ENCODE data around the gene CFAP221. TPM values are rescaled to one million over a fixed set of nuclear protein-coding genes. Genes with fewer than 3 reads are reported as not detected.

CFAP221 gene
- total RNA-seq, 1 donor, result 0.31 TPM

- Histone ChIP-seq H3K27me3 (ENCODE audit: insufficient read depth, low read length) (peaks cover 23% of the 10 kb centered on the region), H3K4me1 (ENCODE audit: insufficient read depth, low read length) (no peaks in the 10 kb centered on the region), H3K9me3 (ENCODE audit: low read depth, low read length) (no peaks in the 10 kb centered on the region), H3K4me3 (ENCODE audit: low read length) (no peak overlapping the region)
Observed at GRCh38 chr2:119523383-119523951, 20.8 kb upstream of the CFAP221 start.

GRCh38 chr2:119523952-119524694 is 20.1 kb upstream of the CFAP221 start, which contains the start of gene SCTR:
Gene SCTR, minus strand, starts transcription at chr2:119524483. Its CDS starts 257 bp downstream, at chr2:119524226.
- H3K4me1 ChIP-seq (ENCODE audit: insufficient read depth, low read length), result no peaks in the 10 kb centered on the region
- H3K9me3 ChIP-seq (ENCODE audit: low read depth, low read length), result no peaks in the 10 kb centered on the region
- H3K27me3 ChIP-seq (ENCODE audit: insufficient read depth, low read length), result peaks cover 23% of the 10 kb centered on the region
- H3K4me3 ChIP-seq (ENCODE audit: low read length), result no peak within 1 kb of the TSS

- H3K4me1 ChIP-seq (ENCODE audit: insufficient read depth, low read length), result no peaks in the 10 kb centered on the region
- H3K27me3 ChIP-seq (ENCODE audit: insufficient read depth, low read length), result peaks cover 23% of the 10 kb centered on the region
- no peak overlapping the region for H3K4me3 ChIP-seq (ENCODE audit: low read length)
- H3K9me3 ChIP-seq (ENCODE audit: low read depth, low read length), result no peaks in the 10 kb centered on the region
Observed at GRCh38 chr2:119525614-119526013, 18.6 kb upstream of the CFAP221 start.

GRCh38 chr2:119527999-119528398 is 16.2 kb upstream of the CFAP221 start:
- H3K9me3 ChIP-seq (ENCODE audit: low read depth, low read length), result peaks cover 7% of the 10 kb centered on the region
- no peak overlapping the region for H3K4me3 ChIP-seq (ENCODE audit: low read length)
- H3K4me1 ChIP-seq (ENCODE audit: insufficient read depth, low read length), result no peaks in the 10 kb centered on the region
- H3K27me3 ChIP-seq (ENCODE audit: insufficient read depth, low read length), result peaks cover 17% of the 10 kb centered on the region

GRCh38 chr2:119531292-119531691 is 13.0 kb upstream of the CFAP221 start:
- Histone ChIP-seq H3K4me3 (ENCODE audit: low read length) (no peak overlapping the region), H3K9me3 (ENCODE audit: low read depth, low read length) (peaks cover 13% of the 10 kb centered on the region), H3K27me3 (ENCODE audit: insufficient read depth, low read length) (no peaks in the 10 kb centered on the region), H3K4me1 (ENCODE audit: insufficient read depth, low read length) (no peaks in the 10 kb centered on the region)

GRCh38 chr2:119533560-119533959 is 10.7 kb upstream of the CFAP221 start:
- H3K27me3 ChIP-seq (ENCODE audit: insufficient read depth, low read length), result no peaks in the 10 kb centered on the region
- peaks cover 13% of the 10 kb centered on the region for H3K9me3 ChIP-seq (ENCODE audit: low read depth, low read length)
- no peak overlapping the region for H3K4me3 ChIP-seq (ENCODE audit: low read length)
- H3K4me1 ChIP-seq (ENCODE audit: insufficient read depth, low read length), result no peaks in the 10 kb centered on the region

GRCh38 chr2:119536211-119536610 is 8.0 kb upstream of the CFAP221 start:
- H3K27me3 ChIP-seq (ENCODE audit: insufficient read depth, low read length), result peaks cover 10% of the 10 kb centered on the region
- no peak overlapping the region for H3K4me3 ChIP-seq (ENCODE audit: low read length)
- peaks cover 13% of the 10 kb centered on the region for H3K9me3 ChIP-seq (ENCODE audit: low read depth, low read length)
- no peaks in the 10 kb centered on the region for H3K4me1 ChIP-seq (ENCODE audit: insufficient read depth, low read length)

- Histone ChIP-seq H3K4me3 (ENCODE audit: low read length) (no peak overlapping the region), H3K4me1 (ENCODE audit: insufficient read depth, low read length) (no peaks in the 10 kb centered on the region), H3K9me3 (ENCODE audit: low read depth, low read length) (peaks cover 8% of the 10 kb centered on the region), H3K27me3 (ENCODE audit: insufficient read depth, low read length) (peaks cover 15% of the 10 kb centered on the region)
Observed at GRCh38 chr2:119536707-119537106, 7.5 kb upstream of the CFAP221 start.

- H3K27me3 ChIP-seq (ENCODE audit: insufficient read depth, low read length), result peaks cover 24% of the 10 kb centered on the region
- H3K4me1 ChIP-seq (ENCODE audit: insufficient read depth, low read length), result no peaks in the 10 kb centered on the region
- no peak overlapping the region for H3K4me3 ChIP-seq (ENCODE audit: low read length)
- peaks cover 7% of the 10 kb centered on the region for H3K9me3 ChIP-seq (ENCODE audit: low read depth, low read length)
Observed at GRCh38 chr2:119537792-119538191, 6.5 kb upstream of the CFAP221 start.

- peaks cover 9% of the 10 kb centered on the region for H3K4me1 ChIP-seq (ENCODE audit: insufficient read depth, low read length)
- H3K27me3 ChIP-seq (ENCODE audit: insufficient read depth, low read length), result peaks cover 56% of the 10 kb centered on the region
- no peaks in the 10 kb centered on the region for H3K9me3 ChIP-seq (ENCODE audit: low read depth, low read length)
- H3K4me3 ChIP-seq (ENCODE audit: low read length), result no peak overlapping the region
Observed at GRCh38 chr2:119541476-119541875, 2.8 kb upstream of the CFAP221 start.

- Histone ChIP-seq H3K9me3 (ENCODE audit: low read depth, low read length) (no peaks in the 10 kb centered on the region), H3K4me3 (ENCODE audit: low read length) (no peak overlapping the region), H3K27me3 (ENCODE audit: insufficient read depth, low read length) (peaks cover 61% of the 10 kb centered on the region), H3K4me1 (ENCODE audit: insufficient read depth, low read length) (peaks cover 9% of the 10 kb centered on the region)
Observed at GRCh38 chr2:119544939-119545475, 758 bp downstream of the CFAP221 start.

- no peak overlapping the region for H3K4me3 ChIP-seq (ENCODE audit: low read length)
- no peaks in the 10 kb centered on the region for H3K9me3 ChIP-seq (ENCODE audit: low read depth, low read length)
- peaks cover 54% of the 10 kb centered on the region for H3K27me3 ChIP-seq (ENCODE audit: insufficient read depth, low read length)
- peaks cover 9% of the 10 kb centered on the region for H3K4me1 ChIP-seq (ENCODE audit: insufficient read depth, low read length)
Observed at GRCh38 chr2:119545754-119546446, 1.7 kb downstream of the CFAP221 start.

- peaks cover 9% of the 10 kb centered on the region for H3K4me1 ChIP-seq (ENCODE audit: insufficient read depth, low read length)
- no peak overlapping the region for H3K4me3 ChIP-seq (ENCODE audit: low read length)
- H3K27me3 ChIP-seq (ENCODE audit: insufficient read depth, low read length), result peaks cover 50% of the 10 kb centered on the region
- H3K9me3 ChIP-seq (ENCODE audit: low read depth, low read length), result no peaks in the 10 kb centered on the region
Observed at GRCh38 chr2:119546447-119546767, 2.2 kb downstream of the CFAP221 start.

GRCh38 chr2:119548516-119549120 is 4.4 kb downstream of the CFAP221 start:
- peaks cover 9% of the 10 kb centered on the region for H3K4me1 ChIP-seq (ENCODE audit: insufficient read depth, low read length)
- peaks cover 34% of the 10 kb centered on the region for H3K27me3 ChIP-seq (ENCODE audit: insufficient read depth, low read length)
- no peaks in the 10 kb centered on the region for H3K9me3 ChIP-seq (ENCODE audit: low read depth, low read length)
- no peak overlapping the region for H3K4me3 ChIP-seq (ENCODE audit: low read length)

GRCh38 chr2:119549241-119549640 is 5.0 kb downstream of the CFAP221 start:
- Histone ChIP-seq H3K4me1 (ENCODE audit: insufficient read depth, low read length) (peaks cover 4% of the 10 kb centered on the region), H3K27me3 (ENCODE audit: insufficient read depth, low read length) (peaks cover 29% of the 10 kb centered on the region), H3K4me3 (ENCODE audit: low read length) (no peak overlapping the region), H3K9me3 (ENCODE audit: low read depth, low read length) (no peaks in the 10 kb centered on the region)
